Heart right ventricle (tissue), 16 donors: Measurements from ENCODE around the gene TUBGCP3. TPM values are rescaled to one million over a fixed set of nuclear protein-coding genes. Genes with fewer than 3 reads are reported as not detected.

Source experiments
- ATAC-seq, 8 donors: fragments of 200-7000 bp; cut with Tn5 transposase; one replicate each; pipeline ENCODE4 v1.9.1; 2020; ENCODE audit warnings: mild to moderate bottlenecking in 8 of 8, moderate library complexity in 8 of 8, moderate number of reproducible peaks in 1 of 8
- DNase-seq, 2 donors: peaks; one replicate each; pipeline ENCODE4 v3.0.0-alpha.2; 2020
- H3K27ac ChIP-seq, 10 donors: fragments of 200-600 bp; sonication (generic) in 2 of 10; one replicate each; pipeline versions ENCODE4 v1.5.0 to v1.8.0; 2020 to 2022; ENCODE audit warnings: mild to moderate bottlenecking in 3 of 10
- H3K27me3 ChIP-seq, 7 donors: fragments of 200-600 bp; one replicate each; pipeline ENCODE4 v1.8.0; 2021 to 2022; ENCODE audit warnings: mild to moderate bottlenecking in 2 of 7
- H3K36me3 ChIP-seq, 9 donors: fragments of 200-600 bp; sonication (generic) in 1 of 9; one replicate each; pipeline versions ENCODE4 v1.5.0 to v1.8.0; 2020 to 2022; ENCODE audit warnings: mild to moderate bottlenecking in 2 of 9
- H3K4me1 ChIP-seq, 9 donors: fragments of 200-600 bp; sonication (generic) in 1 of 9; one replicate each; pipeline versions ENCODE4 v1.5.0 to v1.8.0; 2020 to 2022; ENCODE audit warnings: mild to moderate bottlenecking in 4 of 9
- H3K4me3 ChIP-seq, 10 donors: fragments of 200-600 bp; sonication (generic) in 2 of 10; one replicate each; pipeline versions ENCODE4 v1.5.0 to v1.8.0; 2020 to 2022; ENCODE audit warnings: mild to moderate bottlenecking in 7 of 10, moderate library complexity in 2 of 10
- H3K9me3 ChIP-seq, 11 donors: fragments of 200-600 bp in 10 of 11; sonication (generic) in 2 of 11; one replicate each; pipeline versions ENCODE4 v1.5.0 to v1.8.0; 2013 to 2022; ENCODE audit warnings: mild to moderate bottlenecking in 2 of 11, control low read depth in 1 of 11, moderate library complexity in 1 of 11
- WGBS, 2 donors: extraction: QIAGEN DNeasy Blood & Tissue Kit; methylation state at CpG; one replicate each; pipeline ENCODE4 v1.1.7; 2013; ENCODE audit warnings: inconsistent platforms in 1 of 2; 5-methylcytosine and 5-hydroxymethylcytosine counted together
- intact Hi-C, 10 donors: fragments of 100-400 bp; cut with DNase I; formaldehyde crosslinking; loops; one replicate each; pipeline versions ENCODE4 v1.11.1 to v1.14.2; 2022
- polyA plus RNA-seq, 2 donors: library from polyadenylated mRNA; stranded (reverse); fragments of 200-250 nt; gene quantifications; one replicate each; pipeline ENCODE4 v1.2.3, GENCODE V29; 2013
- total RNA-seq, 10 donors: library from RNA; stranded (reverse); fragmentation: NEBNext Ultra II Directional in 3 of 10; extraction: Animal tissue kit (Norgen Biotek cat#: 25700) in 3 of 10; gene quantifications; one replicate each; pipeline versions ENCODE4 v1.2.1 to v1.2.4, GENCODE V29; 2021 to 2023
- TF ChIP-seq, protein P1 (sequence below), 9 donors: fragments of 200-600 bp; sonication (generic) in 2 of 9; IDR thresholded peaks; one replicate each; pipeline versions ENCODE4 v1.5.0 to v1.8.0; 2021 to 2022; ENCODE audit warnings: antibody characterized with exemption in 9 of 9, mild to moderate bottlenecking in 5 of 9, moderate library complexity in 1 of 9
- donor health status: Arrhythmogenic right ventricular cardiomyopathy.
- donor health status: ischemic (EF 13 %, LVEDD 7.1; RV severe dilation, severe dysfunction).
- donor health status: healthy with polysubstance abuse.
- donor health status: DM: no; HTN: yes; CAD: no.
- donor health status: DM: no; HTN: no; CAD: no.
- donor health status: ischemic (EF 25% LVEDD 6.9; RV normal size, moderate dysfunction).
- donor health status: ischemic (EF 25% LVEDD 5.7; RV mildly dilated, moderate dysfunction).
- donor health status: healthy.
- donor health status: DM: yes; HTN: yes; CAD: no.
- donor health status: Ischemic cardiomyopathy.
- donor health status: ischemic (EF 35%, LVEDD 5.7; RV mildly dilated, moderate dysfunction).
- donor health status: nonischemic (EF 11% LVEDD 7.7; RV severe dilation, severe dysfunction).
- donor health status: DM: yes; HTN: yes; CAD: no.
- donor health status: PGD.
- donor health status: ischemic (EF 29% LVEDD 5.4; RV normal size, mild dysfunction).
- donor health status: nonischemic (EF 23%, LVEDD 6.1; RV moderate dilation, normal function).

Gene TUBGCP3
- total and polyA plus RNA-seq, 12 donors = 10.6 to 25.8 (median 17.7) TPM

- WGBS, 2 donors = 93 to 96% methylated on average over 18 of the region's 18 CpGs
- H3K4me3 ChIP-seq = no peak overlapping the region
- H3K4me1 ChIP-seq = peaks cover 0 to 36% (median 7%) of the 10 kb centered on the region in 9 donors
- H3K27me3 ChIP-seq = no peaks in the 10 kb centered on the region
- peaks cover 0 to 81% (median 15%) of the 10 kb centered on the region in 9 donors for H3K36me3 ChIP-seq
- DNase-seq = no peak
- no peak for ATAC-seq
- TF ChIP-seq, protein P1, sequence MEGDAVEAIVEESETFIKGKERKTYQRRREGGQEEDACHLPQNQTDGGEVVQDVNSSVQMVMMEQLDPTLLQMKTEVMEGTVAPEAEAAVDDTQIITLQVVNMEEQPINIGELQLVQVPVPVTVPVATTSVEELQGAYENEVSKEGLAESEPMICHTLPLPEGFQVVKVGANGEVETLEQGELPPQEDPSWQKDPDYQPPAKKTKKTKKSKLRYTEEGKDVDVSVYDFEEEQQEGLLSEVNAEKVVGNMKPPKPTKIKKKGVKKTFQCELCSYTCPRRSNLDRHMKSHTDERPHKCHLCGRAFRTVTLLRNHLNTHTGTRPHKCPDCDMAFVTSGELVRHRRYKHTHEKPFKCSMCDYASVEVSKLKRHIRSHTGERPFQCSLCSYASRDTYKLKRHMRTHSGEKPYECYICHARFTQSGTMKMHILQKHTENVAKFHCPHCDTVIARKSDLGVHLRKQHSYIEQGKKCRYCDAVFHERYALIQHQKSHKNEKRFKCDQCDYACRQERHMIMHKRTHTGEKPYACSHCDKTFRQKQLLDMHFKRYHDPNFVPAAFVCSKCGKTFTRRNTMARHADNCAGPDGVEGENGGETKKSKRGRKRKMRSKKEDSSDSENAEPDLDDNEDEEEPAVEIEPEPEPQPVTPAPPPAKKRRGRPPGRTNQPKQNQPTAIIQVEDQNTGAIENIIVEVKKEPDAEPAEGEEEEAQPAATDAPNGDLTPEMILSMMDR (IDR thresholded peaks at IDR 0.05) = no peak
- intact Hi-C loops = no loop called here
- no peak overlapping the region for H3K27ac ChIP-seq
- no peaks in the 10 kb centered on the region for H3K9me3 ChIP-seq
Observed at GRCh38 chr13:112562786-112563383, 25.1 kb downstream of the TUBGCP3 start.

- TF ChIP-seq, protein P1 (IDR thresholded peaks at IDR 0.05) = no peak
- intact Hi-C loops = no loop called here
- Histone ChIP-seq H3K4me1 (peaks cover 0 to 39% (median 7%) of the 10 kb centered on the region in 9 donors), H3K27me3 (no peaks in the 10 kb centered on the region), H3K4me3 (no peak overlapping the region), H3K36me3 (peaks cover 0 to 81% (median 21%) of the 10 kb centered on the region in 9 donors), H3K9me3 (no peaks in the 10 kb centered on the region), H3K27ac (no peak overlapping the region)
- 96 to 97% methylated on average over 3 of the region's 3 CpGs for WGBS, 2 donors
- ATAC-seq (no peak), DNase-seq (no peak)
Observed at GRCh38 chr13:112562254-112562653, 25.7 kb downstream of the TUBGCP3 start.

DNA sequence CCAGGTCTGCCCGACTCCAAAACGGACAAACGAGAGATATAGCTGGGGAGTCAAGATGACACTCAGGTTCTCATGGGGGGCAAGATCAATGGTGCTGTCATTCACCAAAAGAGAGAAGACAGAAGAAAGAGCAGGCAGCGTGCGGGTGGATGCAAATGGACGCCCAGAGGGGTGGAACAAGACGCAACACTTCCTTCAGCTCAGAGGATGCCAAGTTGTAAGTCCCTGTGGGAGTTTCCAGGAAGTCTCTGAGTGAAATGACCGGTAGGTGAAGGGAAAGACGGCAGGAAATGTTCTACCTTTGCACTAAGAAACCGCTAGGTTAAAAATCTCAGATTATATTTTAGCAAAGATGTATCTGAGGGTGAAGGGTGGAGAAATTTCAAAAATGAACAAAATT lies 26.5 kb downstream of the TUBGCP3 start:
- 46 to 53% methylated on average over 10 of the region's 10 CpGs for WGBS, 2 donors
- Histone ChIP-seq H3K27me3 (no peaks in the 10 kb centered on the region), H3K9me3 (no peaks in the 10 kb centered on the region), H3K4me3 (no peak overlapping the region), H3K4me1 (peaks cover 0 to 39% (median 7%) of the 10 kb centered on the region in 9 donors), H3K36me3 (peaks cover 0 to 81% (median 23%) of the 10 kb centered on the region in 9 donors), H3K27ac (peak overlapping the region in 1 of 10 donors; percentile 32)
- intact Hi-C loops = no loop called here
- ATAC-seq = peak in 5 of 8 donors; percentile 56 to 83 (median 72)
- DNase-seq = peak in 1 of 2 donors; percentile 41
- TF ChIP-seq, protein P1 (IDR thresholded peaks at IDR 0.05) = no peak

DNA sequence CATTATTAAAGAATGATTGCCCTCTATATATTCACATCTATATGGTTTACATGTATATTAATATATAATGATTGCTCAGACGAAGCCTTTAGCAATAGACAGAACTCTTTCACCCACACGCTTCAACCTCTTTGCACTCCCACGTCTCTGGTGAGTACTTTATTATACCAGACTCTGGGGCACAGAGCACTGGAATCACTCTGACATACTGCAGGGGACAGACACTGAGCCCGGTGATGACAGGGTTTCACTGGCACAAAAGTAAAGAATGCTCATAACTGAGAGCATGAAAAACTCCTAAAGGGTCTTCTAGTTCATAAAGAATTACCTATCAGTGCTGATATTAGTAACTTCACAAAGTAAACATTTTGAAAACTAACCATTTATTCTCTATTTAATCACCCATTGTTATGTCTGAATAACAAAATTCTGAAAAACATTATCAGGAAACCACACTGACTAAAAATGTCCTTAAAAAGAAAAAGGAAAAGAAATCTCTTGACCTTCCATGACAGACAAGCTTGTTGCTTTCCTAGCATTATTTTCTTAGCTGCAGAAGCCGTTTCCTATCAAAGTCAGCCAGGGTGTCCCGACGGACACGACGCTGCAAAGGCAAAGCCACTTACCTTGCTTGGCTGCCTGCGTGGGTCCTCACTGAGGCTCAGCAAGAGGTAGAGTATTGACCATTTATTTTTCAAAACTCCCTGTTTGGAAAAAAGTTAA lies 29.1 kb downstream of the TUBGCP3 start:
- intact Hi-C loops = no loop called here
- Histone ChIP-seq H3K4me1 (peaks cover 0 to 39% (median 7%) of the 10 kb centered on the region in 9 donors), H3K9me3 (no peaks in the 10 kb centered on the region), H3K36me3 (peaks cover 0 to 83% (median 33%) of the 10 kb centered on the region in 9 donors), H3K27me3 (no peaks in the 10 kb centered on the region), H3K27ac (peak overlapping the region in 1 of 10 donors; percentile 6), H3K4me3 (no peak overlapping the region)
- 57 to 58% methylated on average over 10 of the region's 10 CpGs for WGBS, 2 donors
- DNase-seq (no peak), ATAC-seq (no peak)
- TF ChIP-seq, protein P1 (IDR thresholded peaks at IDR 0.05) = no peak
